ENCODE results near the gene TUBA4A.

Gene TUBA4A

GRCh38 chr2:219219784-219220532 lies 33.8 kb downstream of the TUBA4A start:
- no peak for TF ChIP-seq CTCF (conservative IDR thresholded peaks at IDR 0.05; ENCODE audit: low read depth)
- no peak for DNase-seq (ENCODE audit: low spot score)
- CTCF ChIA-PET, result interaction anchor here (0.6 kb wide), 1 partner anchor 357 kb away, joined by 3 read pairs; no protein-coding TSS in a partner anchor
- POLR2A ChIA-PET (ENCODE audit: low non-redundant PET), result interaction anchor here (0.7 to 1.5 kb wide), 2 partner anchors 13 to 17 kb away, joined by 6 to 11 read pairs; partner anchors contain the start of gene ZFAND2B
- H3K27ac ChIP-seq, result peak overlapping the region; percentile 99

GRCh38 chr2:219218732-219219701 lies 34.7 kb downstream of the TUBA4A start, which contains the start of gene ABCB6:
Gene ABCB6 (minus strand): TSS chr2:219218958. CDS start chr2:219218673, 285 bp downstream.
- H3K27ac ChIP-seq, result peak within 1 kb of the TSS; percentile 99
- DNase-seq (ENCODE audit: low spot score), result peak; percentile 94
- POLR2A ChIA-PET (ENCODE audit: low non-redundant PET), result interaction anchor here (1.5 kb wide), 1 partner anchor 12 kb away, joined by 6 read pairs; the partner anchor contains the start of gene ZFAND2B
- no peak for TF ChIP-seq CTCF (conservative IDR thresholded peaks at IDR 0.05; ENCODE audit: low read depth)
- CTCF ChIA-PET, result interaction anchor here (0.6 to 1.8 kb wide), 5 partner anchors 11 to 358 kb away, joined by 3 to 17 read pairs (median 3); partner anchors contain the start of genes ANKZF1 and ATG9A

- POLR2A ChIA-PET (ENCODE audit: low non-redundant PET), result interaction anchor here (1.4 to 1.5 kb wide), 2 partner anchors 12 to 42 kb away, joined by 5 to 6 read pairs; partner anchors contain the start of genes CNPPD1 and ZFAND2B
- CTCF ChIA-PET, result interaction anchor here (0.6 to 1.8 kb wide), 4 partner anchors 11 to 76 kb away, joined by 3 to 17 read pairs (median 4); partner anchors contain the start of genes ANKZF1 and ATG9A
- peak overlapping the region; percentile 99 for H3K27ac ChIP-seq
- no peak for TF ChIP-seq CTCF (conservative IDR thresholded peaks at IDR 0.05; ENCODE audit: low read depth)
- DNase-seq (ENCODE audit: low spot score), result peak; percentile 69
Measured at GRCh38 chr2:219218217-219218731, 35.4 kb downstream of the TUBA4A start.

- DNase-seq (ENCODE audit: low spot score), result no peak
- ChIA-PET POLR2A (ENCODE audit: low non-redundant PET) (no interaction called here), CTCF (interaction anchor here (0.7 kb wide), 1 partner anchor 13 kb away, joined by 3 read pairs; the partner anchor contains the start of gene ANKZF1)
- peak overlapping the region; percentile 99 for H3K27ac ChIP-seq
- no peak for TF ChIP-seq CTCF (conservative IDR thresholded peaks at IDR 0.05; ENCODE audit: low read depth)
Measured at GRCh38 chr2:219216535-219216915, 37.2 kb downstream of the TUBA4A start.

- TF ChIP-seq CTCF (conservative IDR thresholded peaks at IDR 0.05; ENCODE audit: low read depth), result no peak
- DNase-seq (ENCODE audit: low spot score), result no peak
- ChIA-PET CTCF (interaction anchor here (0.7 kb wide), 1 partner anchor 14 kb away, joined by 3 read pairs; the partner anchor contains the start of gene ANKZF1), POLR2A (ENCODE audit: low non-redundant PET) (no interaction called here)
- H3K27ac ChIP-seq, result peak overlapping the region; percentile 99
Measured at GRCh38 chr2:219215871-219216534, 37.7 kb downstream of the TUBA4A start.
